ENCODE measurements around the gene CAMK1D.
"Not testable (repeated sequence)": the region's sequence is repeated elsewhere in the genome, so short reads cannot be mapped to it uniquely, and the experiment has no call there.

- TF ChIP-seq, protein P1, sequence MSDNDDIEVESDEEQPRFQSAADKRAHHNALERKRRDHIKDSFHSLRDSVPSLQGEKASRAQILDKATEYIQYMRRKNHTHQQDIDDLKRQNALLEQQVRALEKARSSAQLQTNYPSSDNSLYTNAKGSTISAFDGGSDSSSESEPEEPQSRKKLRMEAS (IDR thresholded peaks at IDR 0.05; ENCODE audit: insufficient read depth, insufficient read length): not testable (repeated sequence)
- not testable (repeated sequence) for TF ChIP-seq POLR2A (IDR thresholded peaks at IDR 0.05; ENCODE audit: low read depth, low read length); MYC (IDR thresholded peaks at IDR 0.05; ENCODE audit: low read depth, low read length); POLR2AphosphoS5 (IDR thresholded peaks at IDR 0.05; ENCODE audit: insufficient read depth, low read depth, low read length); EZH2 (IDR thresholded peaks at IDR 0.05; ENCODE audit: borderline replicate concordance, low read depth, low read length, severe bottlenecking)
- TF ChIP-seq, protein P2, sequence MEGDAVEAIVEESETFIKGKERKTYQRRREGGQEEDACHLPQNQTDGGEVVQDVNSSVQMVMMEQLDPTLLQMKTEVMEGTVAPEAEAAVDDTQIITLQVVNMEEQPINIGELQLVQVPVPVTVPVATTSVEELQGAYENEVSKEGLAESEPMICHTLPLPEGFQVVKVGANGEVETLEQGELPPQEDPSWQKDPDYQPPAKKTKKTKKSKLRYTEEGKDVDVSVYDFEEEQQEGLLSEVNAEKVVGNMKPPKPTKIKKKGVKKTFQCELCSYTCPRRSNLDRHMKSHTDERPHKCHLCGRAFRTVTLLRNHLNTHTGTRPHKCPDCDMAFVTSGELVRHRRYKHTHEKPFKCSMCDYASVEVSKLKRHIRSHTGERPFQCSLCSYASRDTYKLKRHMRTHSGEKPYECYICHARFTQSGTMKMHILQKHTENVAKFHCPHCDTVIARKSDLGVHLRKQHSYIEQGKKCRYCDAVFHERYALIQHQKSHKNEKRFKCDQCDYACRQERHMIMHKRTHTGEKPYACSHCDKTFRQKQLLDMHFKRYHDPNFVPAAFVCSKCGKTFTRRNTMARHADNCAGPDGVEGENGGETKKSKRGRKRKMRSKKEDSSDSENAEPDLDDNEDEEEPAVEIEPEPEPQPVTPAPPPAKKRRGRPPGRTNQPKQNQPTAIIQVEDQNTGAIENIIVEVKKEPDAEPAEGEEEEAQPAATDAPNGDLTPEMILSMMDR (IDR thresholded peaks at IDR 0.05; ENCODE audit: extremely low read depth in 1 of 2, insufficient read depth in 1 of 2, low read depth in 1 of 2, low read length in 2 of 2): not testable (repeated sequence)
Measured at GRCh38 chr10:12712984-12713316, 363.6 kb downstream of the CAMK1D start.

All from endothelial cell of umbilical vein (primary cell).